Heart left ventricle (tissue), 16 donors: ENCODE data around the gene SVEP1. TPM values are rescaled to one million over a fixed set of nuclear protein-coding genes. Genes with fewer than 3 reads are reported as not detected.
"Not testable (repeated sequence)": the region's sequence is repeated elsewhere in the genome, so short reads cannot be mapped to it uniquely, and the experiment has no call there.

Source experiments
- ATAC-seq, 4 donors: fragments of 200-7000 bp; cut with Tn5 transposase; one replicate each; pipeline ENCODE4 v1.9.1; 2020 to 2022; ENCODE audit warnings: moderate library complexity in 4 of 4, mild to moderate bottlenecking in 3 of 4, moderate number of reproducible peaks in 1 of 4
- DNase-seq, 5 donors: peaks; one replicate each; pipeline ENCODE4 v3.0.0-alpha.2; 2020
- H3K27ac ChIP-seq, 12 donors: fragments of 200-600 bp; sonication (generic) in 4 of 12; one replicate each; pipeline versions ENCODE4 v1.5.0 to v1.8.0; 2016 to 2022; ENCODE audit warnings: mild to moderate bottlenecking in 2 of 12
- H3K27me3 ChIP-seq, 9 donors: fragments of 200-600 bp; sonication (generic) in 2 of 9; one replicate each; pipeline versions ENCODE4 v1.5.1 to v1.8.0; 2016 to 2022; ENCODE audit warnings: mild to moderate bottlenecking in 3 of 9
- H3K36me3 ChIP-seq, 9 donors: fragments of 200-600 bp; sonication (generic) in 2 of 9; one replicate each; pipeline versions ENCODE4 v1.5.0 to v1.8.0; 2018 to 2022; ENCODE audit warnings: mild to moderate bottlenecking in 2 of 9
- H3K4me1 ChIP-seq, 12 donors: fragments of 200-600 bp; sonication (generic) in 4 of 12; one replicate each; pipeline versions ENCODE4 v1.5.0 to v1.8.0; 2016 to 2022; ENCODE audit warnings: mild to moderate bottlenecking in 3 of 12
- H3K4me3 ChIP-seq, 12 donors: fragments of 200-600 bp; sonication (generic) in 4 of 12; one replicate each; pipeline versions ENCODE4 v1.5.0 to v1.8.0; 2017 to 2022; ENCODE audit warnings: mild to moderate bottlenecking in 9 of 12, moderate library complexity in 4 of 12
- H3K9me3 ChIP-seq, 12 donors: fragments of 200-600 bp; sonication (generic) in 4 of 12; one replicate each; pipeline versions ENCODE4 v1.5.0 to v1.8.0; 2016 to 2022; ENCODE audit warnings: mild to moderate bottlenecking in 1 of 12
- POLR2A ChIP-seq, 2 donors: fragments of 450-650 bp; IDR thresholded peaks; one replicate each; pipeline ENCODE4 v1.6.1; 2017; ENCODE audit warnings: antibody characterized with exemption in 2 of 2, mild to moderate bottlenecking in 2 of 2, moderate library complexity in 2 of 2
- WGBS, 4 donors: extraction: QIAGEN DNeasy Blood & Tissue Kit in 2 of 4; methylation state at CpG; one replicate each; pipeline versions ENCODE4 v1.1.5 to v1.1.7; 2013 to 2018; 5-methylcytosine and 5-hydroxymethylcytosine counted together
- intact Hi-C, 10 donors: fragments of 100-400 bp; cut with DNase I; formaldehyde crosslinking; loops; one replicate each; pipeline versions ENCODE4 v1.11.1 to v1.14.2; 2022
- polyA plus RNA-seq, 2 donors: library from polyadenylated mRNA; stranded (reverse); fragments of 200-250 nt; gene quantifications; one replicate each; pipeline ENCODE4 v1.2.3, GENCODE V29; 2013
- total RNA-seq, 9 donors: library from RNA; depleted of rRNA in 2 of 9; stranded (reverse); fragments of >200 nt in 2 of 9; fragmentation: NEBNext Ultra II Directional in 3 of 9; extraction: Animal tissue kit (Norgen Biotek cat#: 25700) in 3 of 9; gene quantifications; one replicate each; pipeline versions ENCODE4 v1.1.0 to v1.2.4, GENCODE V29; 2016 to 2023
- TF ChIP-seq, protein P1 (sequence below), 12 donors: fragments of 200-600 bp; sonication (generic) in 4 of 12; IDR thresholded peaks; one replicate each; pipeline versions ENCODE4 v1.5.0 to v1.8.0; 2018 to 2022; ENCODE audit warnings: antibody characterized with exemption in 12 of 12, mild to moderate bottlenecking in 5 of 12
- donor health status: ischemic (EF 13 %, LVEDD 7.1; RV severe dilation, severe dysfunction).
- donor health status: healthy with polysubstance abuse.
- donor health status: DM: no; HTN: yes; CAD: no.
- donor health status: DM: no; HTN: no; CAD: no.
- donor health status: ischemic (EF 25% LVEDD 6.9; RV normal size, moderate dysfunction).
- donor health status: ischemic (EF 25% LVEDD 5.7; RV mildly dilated, moderate dysfunction).
- donor health status: healthy.
- donor health status: DM: yes; HTN: yes; CAD: no.
- donor health status: ischemic (EF 35%, LVEDD 5.7; RV mildly dilated, moderate dysfunction).
- donor health status: nonischemic (EF 11% LVEDD 7.7; RV severe dilation, severe dysfunction).
- donor health status: DM: yes; HTN: yes; CAD: no.
- donor health status: PGD.
- donor health status: ischemic (EF 29% LVEDD 5.4; RV normal size, mild dysfunction).
- donor health status: nonischemic (EF 23%, LVEDD 6.1; RV moderate dilation, normal function).

The SVEP1 gene
- total and polyA plus RNA-seq, 11 donors: 0.50 to 34.4 (median 7.5) TPM

DNA sequence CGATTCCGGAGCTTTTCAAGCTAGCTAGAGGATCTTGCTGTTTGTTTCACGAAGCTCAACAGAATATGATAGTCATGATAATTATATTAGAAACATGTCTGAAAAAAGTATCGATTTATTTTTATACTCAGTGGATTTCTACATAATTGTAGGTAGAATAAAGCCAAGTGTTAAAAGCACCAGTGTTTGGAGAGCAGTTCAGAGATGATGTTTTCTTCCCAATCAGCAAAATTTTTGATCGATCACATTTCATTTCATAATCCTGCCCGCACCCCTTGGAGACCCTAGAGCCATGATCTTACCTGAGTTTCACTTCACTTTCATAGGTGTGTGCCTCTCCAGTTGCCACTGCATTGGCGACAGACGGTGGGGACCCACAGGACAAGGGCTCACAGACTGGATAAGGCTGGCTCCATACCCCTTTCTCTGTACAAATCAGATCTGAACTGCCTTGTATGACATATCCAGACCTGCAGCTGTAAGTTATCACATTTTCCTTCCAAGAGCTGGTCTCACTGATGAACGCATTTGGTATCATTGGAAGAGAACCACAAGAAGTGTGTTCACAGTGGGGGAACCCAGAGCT is 173.6 kb downstream of the SVEP1 start:
- ATAC-seq: no peak
- WGBS, 4 donors: 77 to 84% (median 82%) methylated on average over 9 of the region's 9 CpGs

DNA sequence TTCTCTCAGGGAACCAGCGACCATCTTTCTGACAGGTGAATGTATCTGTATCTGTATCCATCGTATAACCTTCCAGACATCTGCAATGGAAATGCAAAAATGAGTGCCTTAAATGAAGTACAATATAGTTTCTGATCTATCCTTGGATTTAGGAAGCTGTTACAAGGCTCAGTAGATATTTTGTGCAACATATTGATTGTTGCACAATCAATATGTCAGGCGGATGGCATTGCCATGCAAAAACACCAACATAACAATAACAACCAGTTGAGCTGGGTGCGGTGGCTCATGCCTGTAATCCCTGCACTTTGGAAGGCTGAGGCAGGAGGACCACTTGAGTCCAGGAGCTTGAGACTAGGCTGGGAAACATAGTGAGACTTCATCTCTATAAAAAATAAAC is 175.1 kb downstream of the SVEP1 start:
- TF ChIP-seq, protein P1, sequence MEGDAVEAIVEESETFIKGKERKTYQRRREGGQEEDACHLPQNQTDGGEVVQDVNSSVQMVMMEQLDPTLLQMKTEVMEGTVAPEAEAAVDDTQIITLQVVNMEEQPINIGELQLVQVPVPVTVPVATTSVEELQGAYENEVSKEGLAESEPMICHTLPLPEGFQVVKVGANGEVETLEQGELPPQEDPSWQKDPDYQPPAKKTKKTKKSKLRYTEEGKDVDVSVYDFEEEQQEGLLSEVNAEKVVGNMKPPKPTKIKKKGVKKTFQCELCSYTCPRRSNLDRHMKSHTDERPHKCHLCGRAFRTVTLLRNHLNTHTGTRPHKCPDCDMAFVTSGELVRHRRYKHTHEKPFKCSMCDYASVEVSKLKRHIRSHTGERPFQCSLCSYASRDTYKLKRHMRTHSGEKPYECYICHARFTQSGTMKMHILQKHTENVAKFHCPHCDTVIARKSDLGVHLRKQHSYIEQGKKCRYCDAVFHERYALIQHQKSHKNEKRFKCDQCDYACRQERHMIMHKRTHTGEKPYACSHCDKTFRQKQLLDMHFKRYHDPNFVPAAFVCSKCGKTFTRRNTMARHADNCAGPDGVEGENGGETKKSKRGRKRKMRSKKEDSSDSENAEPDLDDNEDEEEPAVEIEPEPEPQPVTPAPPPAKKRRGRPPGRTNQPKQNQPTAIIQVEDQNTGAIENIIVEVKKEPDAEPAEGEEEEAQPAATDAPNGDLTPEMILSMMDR (IDR thresholded peaks at IDR 0.05): no peak
- no peak for TF ChIP-seq POLR2A (IDR thresholded peaks at IDR 0.05)
- no peaks in the 10 kb centered on the region for H3K4me1 ChIP-seq
- WGBS, 4 donors: 83 to 90% (median 86%) methylated on average over 4 of the region's 4 CpGs
- no peak overlapping the region for H3K4me3 ChIP-seq
- DNase-seq (no peak), ATAC-seq (no peak)
- peaks cover 0 to 69% (median 0%) of the 10 kb centered on the region in 9 donors for H3K36me3 ChIP-seq
- intact Hi-C loops: no loop called here
- H3K27me3 ChIP-seq: no peaks in the 10 kb centered on the region
- H3K27ac ChIP-seq: no peak overlapping the region
- H3K9me3 ChIP-seq: no peaks in the 10 kb centered on the region

More for the DNA sequence above, 173.6 kb downstream of the SVEP1 start:
- TF ChIP-seq POLR2A (IDR thresholded peaks at IDR 0.05): no peak
- TF ChIP-seq, protein P1 (IDR thresholded peaks at IDR 0.05): no peak
- H3K4me3 ChIP-seq: no peak overlapping the region
- DNase-seq: no peak
- no peak overlapping the region for H3K27ac ChIP-seq
- H3K36me3 ChIP-seq: peaks cover 0 to 69% (median 0%) of the 10 kb centered on the region in 9 donors
- intact Hi-C loops: no loop called here
- no peaks in the 10 kb centered on the region for H3K4me1 ChIP-seq
- no peaks in the 10 kb centered on the region for H3K9me3 ChIP-seq
- H3K27me3 ChIP-seq: no peaks in the 10 kb centered on the region

DNA sequence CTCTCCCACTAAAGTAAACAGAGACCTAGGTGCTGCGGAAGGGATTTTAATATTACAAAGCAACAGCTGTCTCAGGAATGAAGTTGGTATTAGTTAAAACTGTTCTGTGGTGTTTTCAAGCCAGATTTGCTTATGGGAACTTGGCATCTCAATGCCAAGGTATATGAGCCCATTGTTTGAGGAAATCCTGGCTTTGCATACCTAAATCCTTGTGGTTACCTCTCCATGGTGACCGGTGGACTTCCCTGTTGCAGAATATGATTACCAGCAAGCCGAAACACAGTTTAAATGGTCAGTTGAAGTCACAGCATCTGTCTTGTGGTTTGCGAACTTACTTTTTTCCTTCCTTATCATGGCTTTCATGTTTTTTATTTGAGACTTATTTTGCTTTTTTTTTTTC is 179.6 kb downstream of the SVEP1 start:
- no peak for DNase-seq
- H3K9me3 ChIP-seq: peaks cover 0 to 6% (median 0%) of the 10 kb centered on the region in 12 donors
- H3K4me3 ChIP-seq: no peak overlapping the region
- no peaks in the 10 kb centered on the region for H3K4me1 ChIP-seq
- peaks cover 0 to 47% (median 0%) of the 10 kb centered on the region in 9 donors for H3K36me3 ChIP-seq
- 44 to 94% (median 69%) methylated on average over 4 of the region's 4 CpGs for WGBS, 4 donors
- H3K27me3 ChIP-seq: no peaks in the 10 kb centered on the region
- intact Hi-C loops: no loop called here
- TF ChIP-seq POLR2A (IDR thresholded peaks at IDR 0.05): no peak
- TF ChIP-seq, protein P1 (IDR thresholded peaks at IDR 0.05): no peak
- no peak for ATAC-seq
- no peak overlapping the region for H3K27ac ChIP-seq

DNA sequence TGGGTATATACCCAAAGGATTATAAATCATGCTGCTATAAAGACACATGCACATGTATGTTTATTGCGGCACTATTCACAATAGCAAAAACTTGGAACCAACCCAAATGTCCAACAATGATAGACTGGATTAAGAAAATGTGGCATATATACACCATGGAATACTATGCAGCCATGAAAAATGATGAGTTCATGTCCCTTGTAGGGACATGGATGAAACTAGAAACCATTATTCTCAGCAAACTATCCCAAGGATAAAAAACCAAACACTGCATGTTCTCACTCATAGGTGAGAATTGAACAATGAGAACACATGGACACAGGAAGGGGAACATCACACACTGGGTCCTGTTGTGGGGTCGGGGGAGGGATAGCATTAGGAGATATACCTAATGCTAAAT is 180.5 kb downstream of the SVEP1 start:
- H3K27ac ChIP-seq, H3K4me3 ChIP-seq, H3K9me3 ChIP-seq: not testable (repeated sequence)

More for the DNA sequence above, 180.5 kb downstream of the SVEP1 start:
- intact Hi-C loops, H3K27me3 ChIP-seq, H3K4me1 ChIP-seq, DNase-seq, ATAC-seq: not testable (repeated sequence)
- WGBS, 4 donors: 38 to 100% (median 91%) methylated on average over 1 to 2 of the region's 2 CpGs
- peaks cover 0 to 42% (median 0%) of the 10 kb centered on the region in 9 donors for H3K36me3 ChIP-seq
